Inflammatory macrophage treated with lipopolysaccharide for 1 hour (primary cell): ENCODE data around the gene FBXO3.
A peak's percentile ranks its signal among the peaks of the same experiment; 100 is the strongest.
"Not testable (repeated sequence)": the region's sequence is repeated elsewhere in the genome, so short reads cannot be mapped to it uniquely, and the experiment has no call there.

Experiments used
- DNase-seq, 2 donors: peaks; one replicate each; pipeline ENCODE4 v3.0.0-alpha.2; 2020 to 2022

Gene FBXO3

DNA sequence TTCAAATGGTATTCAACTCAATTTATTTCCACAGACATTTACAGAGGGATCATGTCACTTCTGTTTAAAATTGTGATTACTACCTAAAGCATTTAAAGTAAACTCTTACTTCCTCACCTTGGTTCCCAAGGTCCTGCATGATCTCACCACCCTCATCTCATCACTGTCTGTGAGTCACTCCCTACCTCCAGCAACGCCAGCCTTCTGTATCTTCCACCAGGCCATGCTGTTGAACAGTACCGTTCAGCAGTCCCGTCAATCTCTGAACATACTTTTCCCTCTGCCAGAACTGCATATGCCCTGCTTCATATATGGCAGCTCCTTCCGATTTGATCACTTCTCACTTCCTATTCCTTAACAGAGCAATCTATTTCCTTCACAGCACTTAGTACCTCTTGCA lies 2.0 kb downstream of the FBXO3 start:
- no peak for DNase-seq

DNA sequence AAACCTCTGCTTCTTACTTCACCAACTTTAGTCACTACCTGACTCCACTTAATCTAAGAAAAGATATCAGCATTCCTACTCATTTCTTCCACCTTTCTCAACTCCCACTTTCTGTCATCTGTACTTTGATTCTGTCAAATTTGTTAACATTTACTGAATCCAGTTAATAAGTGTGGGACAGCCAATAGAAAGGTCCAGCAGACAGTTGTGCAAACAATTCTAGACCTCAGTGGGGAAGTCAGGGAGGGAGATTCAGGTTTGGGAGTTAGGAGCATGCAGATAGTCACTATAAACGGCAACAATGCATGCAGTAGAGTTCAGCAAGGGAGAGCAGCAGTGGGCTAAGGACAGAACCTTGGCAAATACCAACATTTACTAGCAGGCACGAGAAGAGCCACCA lies 4.1 kb downstream of the FBXO3 start:
- no peak for DNase-seq

DNA sequence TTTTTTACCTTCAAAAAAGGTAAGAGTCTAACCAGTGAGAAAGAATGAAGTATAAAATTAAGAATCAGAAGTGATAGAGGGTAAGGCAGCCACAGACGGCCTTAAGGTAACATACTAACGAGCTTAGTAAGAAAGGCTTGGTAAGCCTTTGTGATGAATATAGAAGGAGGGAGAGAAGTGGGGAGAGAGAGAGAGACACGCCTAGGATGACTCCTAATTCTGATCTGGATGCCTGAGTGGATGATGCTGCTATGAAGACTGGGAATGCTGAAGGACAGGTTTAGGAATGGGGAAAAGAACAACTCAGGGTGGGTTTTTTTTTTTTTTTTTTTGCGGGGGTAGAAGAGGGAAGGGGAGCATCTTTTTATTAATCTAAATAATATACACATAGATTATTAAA lies 4.8 kb downstream of the FBXO3 start:
- DNase-seq: no peak

DNA sequence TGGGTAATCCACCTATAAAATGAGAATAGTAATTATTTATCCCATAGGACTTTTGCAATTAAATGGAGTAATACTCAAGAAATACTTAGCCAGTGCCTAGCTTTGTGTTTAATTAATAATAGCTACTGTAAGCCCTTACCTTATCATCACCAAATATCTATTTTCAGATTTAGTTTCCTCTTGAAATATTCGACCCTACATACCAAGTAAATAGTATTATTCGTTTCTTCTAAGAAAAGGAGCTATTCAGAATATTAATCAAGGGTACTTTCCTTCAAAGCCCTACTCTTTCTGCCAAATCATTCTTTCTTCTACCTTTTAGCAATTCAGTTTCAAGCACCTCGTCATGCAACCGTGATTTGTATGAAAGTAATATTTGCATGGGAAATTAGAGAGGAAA lies 6.7 kb downstream of the FBXO3 start:
- DNase-seq: no peak

DNA sequence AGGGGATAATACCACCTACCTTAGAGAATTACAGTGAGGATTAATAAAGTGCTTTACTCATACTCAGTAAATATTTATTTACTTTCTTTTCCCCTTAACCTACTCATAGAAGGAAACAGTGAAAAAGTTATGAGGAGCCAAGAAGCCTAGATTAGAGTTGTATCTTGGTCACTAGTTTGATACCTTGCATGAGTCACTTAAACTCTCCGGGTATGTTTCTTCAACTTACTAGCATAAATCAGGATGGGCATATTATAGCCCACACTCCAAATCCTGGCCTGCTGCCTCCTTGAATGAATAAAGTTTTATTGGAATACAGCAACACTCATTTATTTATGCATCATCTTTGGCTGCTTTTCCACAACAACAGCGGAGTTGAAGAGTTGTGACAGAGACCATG lies 8.2 kb downstream of the FBXO3 start:
- DNase-seq: no peak

DNA sequence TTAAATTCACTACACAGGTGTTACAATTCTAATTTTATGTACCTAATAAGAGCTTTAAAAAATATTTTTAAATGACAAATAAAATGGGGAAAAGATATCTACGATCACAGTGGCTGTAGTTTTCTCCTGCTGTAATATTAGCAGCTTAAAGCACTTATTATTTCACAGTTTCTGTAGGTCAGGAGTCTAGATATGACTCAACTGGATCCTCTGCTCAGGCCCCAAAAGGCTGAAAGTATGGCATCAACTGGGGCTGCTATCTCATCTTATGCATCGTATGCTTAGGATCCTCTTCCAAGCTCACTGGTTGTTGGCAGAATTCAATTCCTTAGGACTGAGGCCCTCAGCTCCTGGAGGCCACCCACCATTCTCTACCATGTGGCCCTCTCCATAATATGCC lies 12.8 kb downstream of the FBXO3 start:
- no peak for DNase-seq

DNA sequence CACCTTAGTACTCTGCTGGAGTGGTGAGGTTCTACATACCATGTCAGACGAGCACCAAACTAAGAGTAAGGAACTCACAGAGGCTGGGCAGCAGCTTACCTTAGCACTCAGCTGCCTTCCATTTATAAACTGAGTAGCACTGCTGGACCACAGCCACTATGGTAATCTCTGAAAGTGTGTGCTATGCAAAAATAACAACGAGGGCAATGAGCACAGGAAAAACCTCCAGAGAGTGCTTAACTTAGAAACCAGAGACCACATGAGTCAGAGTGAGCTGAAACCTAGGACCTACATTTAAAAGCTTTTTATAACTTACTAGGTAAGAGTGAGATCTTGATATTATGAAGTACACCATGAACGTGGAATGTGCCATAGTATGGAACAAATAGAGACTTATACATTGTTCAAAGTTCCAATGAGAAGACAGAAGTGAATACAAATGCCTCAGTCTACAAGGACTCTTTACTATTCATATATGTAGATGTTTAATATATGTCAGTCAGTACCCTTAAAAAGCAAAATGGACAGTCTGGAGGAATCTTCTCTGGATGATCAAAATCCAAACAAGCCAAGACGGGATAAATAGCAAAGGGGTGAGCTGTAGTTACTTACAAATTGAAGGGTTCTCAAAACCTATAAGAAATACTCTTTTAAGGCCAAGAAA lies 20.9 kb downstream of the FBXO3 start:
- DNase-seq: no peak

DNA sequence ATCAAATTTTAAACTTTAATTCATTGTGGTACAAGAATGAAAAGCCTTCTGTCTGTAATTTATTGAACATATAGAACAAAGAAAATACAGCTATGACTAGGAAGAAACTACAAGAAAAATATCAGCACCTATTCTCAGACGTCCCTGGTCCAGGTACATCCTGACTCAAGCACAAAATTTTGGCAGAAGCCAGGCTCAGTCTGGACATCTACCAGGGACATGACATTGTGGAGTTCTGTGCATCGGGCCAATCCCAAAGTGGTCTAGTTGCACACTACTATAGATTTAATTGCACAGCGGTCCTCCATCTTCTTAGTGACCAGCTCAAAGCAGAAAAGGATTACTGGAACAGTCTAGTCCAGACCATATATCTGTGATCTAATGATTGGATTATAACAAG lies 22.4 kb downstream of the FBXO3 start:
- no peak for DNase-seq

DNA sequence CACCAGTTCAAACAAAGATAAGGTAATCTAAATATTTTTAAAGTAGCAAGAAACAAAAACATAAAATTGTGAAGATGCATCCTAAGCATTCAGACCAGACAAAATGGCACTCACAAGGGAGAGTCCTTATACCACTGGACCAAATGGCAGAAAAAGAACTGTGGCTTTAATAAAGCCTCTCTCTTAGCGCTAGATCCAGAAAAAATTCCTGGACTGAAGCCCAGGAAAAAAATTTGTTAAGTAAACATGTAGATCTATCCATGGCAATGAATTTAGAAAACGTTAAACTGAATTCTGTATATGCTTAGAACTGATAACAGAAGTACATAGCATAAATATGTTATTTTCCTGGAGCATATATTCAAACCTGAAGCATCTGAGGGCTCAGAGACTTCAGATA lies 26.3 kb downstream of the FBXO3 start:
- DNase-seq: no peak

DNA sequence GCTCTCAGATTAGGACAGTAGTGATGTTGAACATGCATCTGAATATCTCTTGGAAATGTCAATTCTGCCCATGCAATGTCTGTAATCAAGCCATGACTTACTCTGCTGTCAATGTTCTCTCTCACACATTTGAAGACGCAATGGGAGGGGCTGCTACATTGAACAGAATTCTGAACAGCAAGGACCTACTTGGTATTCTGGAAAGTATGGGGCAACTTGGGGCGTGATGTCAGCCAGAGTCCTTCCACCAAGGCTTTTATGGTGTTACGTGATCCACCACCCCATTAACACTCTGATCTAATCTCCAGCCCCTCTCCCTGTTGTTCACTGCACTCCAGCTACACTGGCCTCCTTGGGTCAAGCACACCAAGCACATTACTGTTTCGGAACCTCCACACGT lies 31.0 kb downstream of the FBXO3 start:
- no peak for DNase-seq

DNA sequence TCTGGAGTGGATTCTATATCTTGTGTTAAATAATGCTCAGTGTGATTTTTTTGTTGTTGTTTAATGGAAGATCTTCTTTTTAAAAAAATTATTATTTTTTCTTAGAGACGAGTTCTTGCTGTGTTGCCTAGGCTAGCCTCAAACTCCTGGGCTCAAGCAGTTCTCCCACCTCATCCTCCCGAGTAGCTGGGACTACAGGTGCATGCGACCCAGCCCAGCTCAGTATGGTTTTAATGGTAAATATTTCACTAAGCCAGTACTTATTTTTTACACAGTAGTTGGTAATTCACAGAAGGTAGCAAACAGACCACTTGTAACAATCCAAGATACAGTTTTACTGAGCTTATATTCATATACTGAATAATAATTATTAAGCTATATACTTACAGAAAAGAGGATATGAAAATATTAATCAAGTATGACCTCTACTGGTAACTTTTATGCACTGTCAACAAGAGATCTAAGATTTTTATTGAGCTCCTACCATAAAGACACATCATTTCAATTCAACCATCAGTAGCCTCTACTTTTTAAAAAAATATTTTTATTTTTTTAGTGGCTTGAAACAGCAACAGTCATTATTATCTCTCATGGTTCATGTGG lies 32.0 kb downstream of the FBXO3 start:
- peak; percentile 23 to 61 for DNase-seq

DNA sequence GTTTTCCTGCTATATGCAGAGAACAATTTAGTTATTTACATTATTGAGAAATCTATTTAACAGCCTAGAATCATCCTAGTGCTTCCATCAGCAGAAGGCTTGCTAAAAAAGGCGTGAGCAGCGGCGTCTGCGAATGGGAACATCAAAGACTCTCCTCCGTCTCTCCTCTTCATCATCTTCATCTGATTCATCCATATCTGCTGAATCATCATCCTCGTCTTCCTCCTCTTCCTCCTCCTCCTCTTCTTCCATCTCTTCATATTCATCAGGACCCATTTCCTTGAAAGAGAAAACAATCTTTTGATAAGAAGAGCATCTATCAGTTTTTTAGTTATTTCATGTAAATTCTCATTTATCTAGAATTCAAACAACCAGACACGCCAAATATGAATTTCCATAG lies 32.5 kb downstream of the FBXO3 start:
- DNase-seq: no peak

DNA sequence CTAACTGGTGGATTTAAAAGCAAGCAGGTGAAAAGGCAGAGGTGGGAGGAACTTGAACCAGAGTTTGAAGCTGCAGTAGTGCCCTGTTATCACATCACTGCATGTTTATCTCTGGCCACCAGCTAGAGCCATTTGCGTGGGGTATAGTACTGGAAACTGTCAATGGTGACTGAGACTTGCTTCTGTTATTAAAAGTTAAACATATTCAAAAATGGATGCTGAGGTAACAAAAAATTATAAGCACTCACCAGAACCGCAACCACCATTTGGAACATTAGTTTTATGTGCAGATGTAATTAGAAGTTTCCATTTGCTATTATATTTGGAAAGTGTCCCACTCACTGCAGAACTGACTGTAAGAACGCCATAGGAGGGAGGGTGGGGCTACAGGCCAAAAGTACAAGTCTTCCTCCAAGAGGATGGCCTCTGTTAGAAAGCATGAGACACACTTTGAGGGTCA lies 36.9 kb downstream of the FBXO3 start:
- DNase-seq: no peak

DNA sequence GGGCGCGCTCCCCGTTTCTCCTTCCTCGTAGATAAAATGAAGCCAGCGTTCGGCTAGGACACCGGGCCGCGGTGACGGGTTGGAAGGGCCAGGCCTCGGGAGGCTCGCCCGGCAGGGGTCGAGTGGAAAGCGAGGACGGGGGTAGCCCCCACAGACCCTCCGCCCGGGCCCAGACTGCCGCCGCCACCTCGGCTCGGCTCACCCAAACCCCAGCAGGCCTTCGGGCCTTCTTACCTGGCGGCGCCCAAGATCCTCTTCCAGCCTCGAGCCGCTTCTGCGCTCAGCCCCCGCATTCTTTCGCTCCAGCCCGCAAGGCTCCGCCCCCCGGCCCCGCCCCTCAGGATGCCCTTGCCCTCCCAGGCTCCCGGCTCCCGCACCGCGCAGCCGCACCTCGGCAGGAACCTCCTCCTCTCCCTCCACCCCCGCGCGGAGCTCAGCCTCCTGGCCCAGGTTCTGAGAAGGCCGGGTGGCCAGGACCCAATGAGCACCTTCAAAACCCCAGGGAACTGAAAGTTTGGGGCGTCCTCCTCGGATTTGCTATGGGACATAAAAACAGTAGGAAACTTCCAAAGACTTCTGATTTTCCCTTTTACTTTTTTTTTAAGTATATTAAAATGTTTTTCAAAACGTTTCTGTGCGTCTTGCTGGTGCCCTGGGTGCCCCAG lies 38.0 kb downstream of the FBXO3 start, which contains the start of gene CD59:
Gene CD59 (minus strand): TSS at position 276 of the 665 bp plus-strand sequence. CDS start 13,978 bp downstream, outside the sequence.
- peak; percentile 79 to 83 for DNase-seq

DNA sequence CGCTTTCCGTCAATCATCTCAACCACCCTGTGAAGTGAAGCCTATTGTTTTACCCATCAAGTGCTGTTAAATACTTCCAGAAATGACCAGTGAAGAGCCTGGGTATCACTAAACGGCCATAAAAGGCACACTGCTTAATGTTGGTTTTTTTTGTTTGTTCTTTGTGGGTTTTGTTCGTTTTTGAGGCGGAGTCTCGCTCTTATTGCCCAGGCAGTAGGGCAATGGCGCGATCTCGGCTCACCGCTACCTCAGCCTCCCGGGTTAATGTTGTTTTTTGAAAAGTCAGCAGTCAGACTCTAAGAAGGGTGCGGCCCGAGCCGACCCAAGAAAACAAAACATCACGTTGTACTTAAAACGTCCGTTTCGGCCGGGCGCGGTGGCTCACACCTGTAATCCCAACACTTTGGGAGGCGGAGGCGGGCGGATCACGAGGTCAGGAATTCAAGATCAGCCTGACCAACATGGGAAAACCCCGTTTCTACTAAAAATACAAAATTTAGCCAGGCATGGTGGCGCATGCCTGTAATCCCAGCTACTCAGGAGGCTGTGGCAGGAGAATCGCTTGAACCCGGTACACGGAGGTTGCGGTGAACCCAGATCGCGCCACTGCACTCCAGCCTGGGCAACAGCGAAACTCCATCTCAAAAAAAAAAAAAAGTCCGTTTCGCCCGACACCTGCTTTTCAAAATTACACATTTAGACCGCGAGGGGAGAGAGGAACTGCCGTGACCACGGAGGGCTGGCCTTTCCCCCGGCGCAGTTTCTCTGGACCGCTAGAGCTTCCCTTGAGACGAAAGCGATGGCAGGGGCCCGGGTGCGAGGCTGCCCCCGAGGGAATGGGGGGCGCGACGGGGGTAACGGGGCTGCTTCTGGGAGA lies 38.8 kb downstream of the FBXO3 start:
- peak; percentile 26 to 35 for DNase-seq

DNA sequence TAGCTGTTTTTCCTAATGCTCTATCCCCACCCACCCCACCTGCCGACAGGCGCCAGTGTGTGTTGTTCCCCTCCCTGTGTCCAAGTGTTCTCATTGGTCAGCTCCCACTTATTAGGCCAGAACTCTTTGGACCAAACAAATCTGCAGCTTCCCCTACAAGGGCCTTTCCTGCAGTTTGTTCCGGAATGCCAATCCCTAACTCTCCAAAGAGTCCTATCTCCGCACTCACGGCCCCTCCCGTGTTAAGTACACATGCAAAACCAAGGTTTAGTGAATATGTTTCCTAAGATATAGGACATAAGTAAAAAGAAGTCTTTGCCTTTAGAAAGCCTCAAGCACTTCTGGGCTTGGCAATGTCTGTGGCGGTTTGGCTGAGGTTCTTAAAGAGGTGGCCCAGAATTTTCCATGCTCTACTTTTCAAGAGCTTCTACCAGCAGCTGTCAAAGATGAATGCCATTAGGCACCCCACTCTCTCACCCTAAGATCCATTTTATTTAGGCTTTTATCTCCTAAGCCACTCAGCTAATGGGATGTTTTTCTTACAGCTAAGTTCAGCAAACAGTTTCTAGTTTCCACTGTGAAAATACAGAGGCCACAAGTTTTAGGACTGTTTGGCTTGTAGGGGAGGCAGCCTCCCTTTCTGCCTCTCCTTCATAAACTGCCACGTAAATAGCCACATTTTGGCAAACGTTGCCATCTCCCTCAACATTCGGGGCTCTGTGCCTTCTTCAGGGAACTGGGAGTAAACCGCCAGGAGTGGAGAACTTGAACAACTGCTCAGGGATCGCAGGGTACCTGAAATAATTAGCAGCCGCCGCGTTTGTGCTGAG lies 39.7 kb downstream of the FBXO3 start:
- DNase-seq: no peak

DNA sequence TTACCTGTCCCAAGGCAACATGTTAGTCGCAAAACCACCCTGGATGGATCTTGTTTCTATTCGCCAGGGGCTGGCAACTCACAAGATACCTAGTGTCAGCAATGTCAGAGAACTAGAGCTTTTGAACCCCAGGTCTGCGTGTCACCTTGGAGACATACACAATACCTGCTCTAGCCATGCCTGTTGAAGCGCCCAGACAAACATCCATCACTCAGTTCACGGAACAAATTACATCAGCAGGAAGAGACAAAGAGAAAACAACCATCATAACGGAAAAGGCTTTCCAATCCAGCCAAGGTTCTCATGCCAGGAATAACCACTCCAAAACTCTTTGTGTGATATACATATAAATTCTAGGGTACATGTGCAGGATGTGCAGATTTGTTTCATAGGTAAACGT lies 40.3 kb downstream of the FBXO3 start:
- DNase-seq: no peak

DNA sequence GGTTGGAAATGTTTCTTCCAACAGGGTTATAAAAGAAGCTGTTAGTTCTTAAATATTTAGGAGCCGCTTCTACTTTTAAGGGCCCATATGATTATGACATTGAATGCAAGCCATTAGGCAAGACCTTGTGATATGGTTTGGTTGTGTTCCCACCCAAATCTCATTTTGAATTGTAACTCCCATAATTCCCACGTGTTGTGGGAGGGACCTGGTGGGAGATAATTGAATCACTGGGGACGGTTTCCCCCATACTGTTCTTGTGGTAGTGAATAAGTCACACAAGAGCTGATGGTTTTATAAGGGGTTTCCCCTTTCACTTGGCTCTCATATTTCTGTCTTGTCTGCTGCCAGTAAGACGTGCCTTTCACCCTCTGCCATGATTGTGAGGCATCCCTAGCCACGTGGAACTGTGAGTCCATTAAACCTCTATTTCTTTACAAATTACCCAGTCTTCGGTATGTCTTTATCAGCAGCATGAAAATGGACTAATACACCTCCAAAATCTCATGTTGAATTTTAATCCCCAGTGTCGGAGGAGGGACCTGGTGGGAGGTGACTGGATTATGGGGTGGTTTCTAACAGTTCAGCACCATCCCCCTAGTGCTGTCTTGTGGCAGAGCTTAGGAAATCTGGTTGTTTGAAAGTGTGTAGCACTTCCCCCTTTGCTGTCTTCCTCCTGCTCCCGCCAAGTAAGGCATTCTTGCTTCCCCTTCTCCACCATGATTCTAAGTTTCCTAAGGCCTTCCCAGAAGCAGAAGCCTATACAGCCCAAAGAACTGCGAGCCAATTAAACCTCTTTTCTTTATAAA lies 42.4 kb downstream of the FBXO3 start:
- DNase-seq: peak; percentile 74 to 85

DNA sequence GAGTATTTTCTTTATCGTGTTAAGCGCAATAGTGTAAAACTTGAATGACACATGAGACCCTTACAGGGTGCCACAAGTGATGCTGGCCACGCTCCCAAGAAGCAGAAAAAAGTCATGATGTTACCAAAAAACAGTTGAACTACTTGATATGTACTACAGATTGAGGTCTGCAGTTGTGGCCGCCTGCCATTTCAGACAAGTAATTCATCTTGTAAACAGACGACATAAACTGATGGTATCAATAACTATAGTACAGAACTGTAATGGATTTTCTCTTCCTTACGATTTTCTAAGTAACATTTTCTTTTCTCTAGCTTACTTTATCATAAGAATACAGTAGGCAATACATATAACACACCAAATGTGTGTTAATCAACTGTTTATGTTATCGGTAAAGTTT lies 43.6 kb downstream of the FBXO3 start:
- no peak for DNase-seq

DNA sequence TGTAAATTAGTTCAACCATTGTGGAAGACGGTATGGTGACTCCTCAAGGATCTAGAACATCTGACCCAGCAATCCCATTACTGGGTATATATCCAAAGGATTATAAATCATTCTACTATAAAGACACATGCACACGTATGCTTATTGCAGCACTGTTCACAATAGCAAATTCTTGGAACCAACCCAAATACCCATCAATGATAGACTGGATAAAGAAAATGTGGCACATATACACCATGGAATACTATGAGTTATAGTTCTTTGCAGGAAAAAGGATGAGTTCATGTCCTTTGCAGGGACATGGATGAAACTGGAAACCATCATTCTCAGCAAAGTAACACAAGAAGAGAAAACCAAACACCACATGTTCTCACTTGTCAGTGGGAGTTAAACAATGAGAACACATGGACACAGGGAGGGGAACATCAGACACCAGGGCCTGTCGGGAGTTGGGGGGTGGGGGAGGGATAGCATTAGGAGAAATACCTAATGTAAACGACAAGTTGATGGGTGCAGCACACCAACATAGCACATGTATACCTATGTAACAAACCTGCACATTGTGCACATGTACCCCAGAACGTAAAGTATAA lies 45.2 kb downstream of the FBXO3 start:
- not testable (repeated sequence) for DNase-seq

DNA sequence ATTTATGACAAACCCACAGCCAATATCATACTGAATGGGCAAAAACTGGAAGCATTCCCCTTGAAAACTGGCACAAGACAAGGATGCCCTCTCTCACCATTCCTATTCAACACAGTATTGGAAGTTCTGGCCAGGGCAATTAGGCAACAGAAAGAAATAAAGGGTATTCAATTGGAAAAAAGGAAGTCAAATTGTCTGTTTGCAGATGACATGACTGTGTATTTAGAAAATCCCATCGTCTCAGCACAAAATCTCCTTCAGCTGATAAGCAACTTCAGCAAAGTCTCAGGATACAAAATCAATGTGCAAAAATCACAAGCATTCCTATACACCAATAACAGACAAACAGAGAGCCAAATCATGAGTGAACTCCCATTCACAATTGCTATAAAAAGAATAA lies 46.8 kb downstream of the FBXO3 start:
- peak in 1 of 2 donors; percentile 50 for DNase-seq
